WI38 (cell line): ENCODE data around the gene PRSS12.
"Not testable (repeated sequence)": the region's sequence is repeated elsewhere in the genome, so short reads cannot be mapped to it uniquely, and the experiment has no call there.

Experiments used
- H3K4me3 ChIP-seq: 2 replicates; pipeline ENCODE4 v1.5.1; 2011; ENCODE audit warnings: low read depth, mild to moderate bottlenecking, control low read depth, low read length
- CTCF ChIP-seq: IDR thresholded peaks from 2 replicates; pipeline ENCODE4 v1.5.1; 2012; ENCODE audit warnings: low read depth, mild to moderate bottlenecking, control low read depth, low read length

PRSS12 gene

GRCh38 chr4:118322831-118323502 is 29.8 kb downstream of the PRSS12 start:
- H3K4me3 ChIP-seq: no peak overlapping the region
- TF ChIP-seq CTCF: no peak

GRCh38 chr4:118318931-118319330 is 33.9 kb downstream of the PRSS12 start:
- no peak for TF ChIP-seq CTCF
- H3K4me3 ChIP-seq: no peak overlapping the region

GRCh38 chr4:118317691-118318090 is 35.1 kb downstream of the PRSS12 start:
- H3K4me3 ChIP-seq: no peak overlapping the region
- no peak for TF ChIP-seq CTCF

- H3K4me3 ChIP-seq: no peak overlapping the region
- no peak for TF ChIP-seq CTCF
Measured at GRCh38 chr4:118314221-118314620, 38.6 kb downstream of the PRSS12 start.

- TF ChIP-seq CTCF: no peak
- no peak overlapping the region for H3K4me3 ChIP-seq
Measured at GRCh38 chr4:118313098-118313497, 39.7 kb downstream of the PRSS12 start.

GRCh38 chr4:118308306-118309030 is 44.3 kb downstream of the PRSS12 start:
- H3K4me3 ChIP-seq: no peak overlapping the region
- no peak for TF ChIP-seq CTCF

GRCh38 chr4:118307643-118308042 is 45.2 kb downstream of the PRSS12 start:
- no peak for TF ChIP-seq CTCF
- no peak overlapping the region for H3K4me3 ChIP-seq

- H3K4me3 ChIP-seq: not testable (repeated sequence)
Measured at GRCh38 chr4:118299619-118300018, 53.2 kb downstream of the PRSS12 start.
